ENCODE measurements around the gene AMHR2. TPM values are rescaled to one million over a fixed set of nuclear protein-coding genes. Genes with fewer than 3 reads are reported as not detected.

The AMHR2 gene
- total RNA-seq, 1 experiment from 2014 or later, result not detected

- H3T11ph ChIP-seq (ENCODE audit: low read length), result no peak overlapping the region
- peaks cover 23 to 35% of the 10 kb centered on the region in 2 experiments for H3K4me1 Mint-ChIP-seq
- no peaks in the 10 kb centered on the region for H3K27me3 ChIP-seq (ENCODE audit: insufficient read depth, low read length)
- peaks cover 3% of the 10 kb centered on the region for H3K4me1 ChIP-seq (ENCODE audit: insufficient read depth, low read length)
- no peak overlapping the region for H2AFZ ChIP-seq (ENCODE audit: low read length)
- H2AK5ac ChIP-seq (ENCODE audit: insufficient read length, low read length), result no peak overlapping the region
- H3K9ac ChIP-seq (ENCODE audit: extremely low read depth, insufficient read length, low read length), result peak overlapping the region; percentile 70
- H3K9me3 Mint-ChIP-seq, result peaks cover 0 to 5% of the 10 kb centered on the region in 2 experiments; a peak in 2 of 5 replicates
- H2BK5ac ChIP-seq (ENCODE audit: insufficient read length, low read length), result no peak overlapping the region
- peaks cover 12% of the 10 kb centered on the region for H3K79me1 ChIP-seq (ENCODE audit: insufficient read depth, low read depth, low read length, poor library complexity, severe bottlenecking)
- H3K23me2 ChIP-seq (ENCODE audit: insufficient read length, low read depth, low read length, poor library complexity, severe bottlenecking), result peaks cover 3% of the 10 kb centered on the region
- peak overlapping the region; percentile 83 to 90 for H3K4me3 Mint-ChIP-seq
- peaks cover 27 to 41% (median 41%) of the 10 kb centered on the region in 3 experiments for H3K36me3 Mint-ChIP-seq (ENCODE audit: insufficient read depth in 1 of 3, low read depth in 3 of 3)
- H2BK20ac ChIP-seq (ENCODE audit: low read depth, low read length, poor library complexity, severe bottlenecking), result no peak overlapping the region
- H3K27me3 Mint-ChIP-seq (ENCODE audit: low read depth), result no peaks in the 10 kb centered on the region
- no peaks in the 10 kb centered on the region for H4K20me1 ChIP-seq (ENCODE audit: control insufficient read depth, insufficient read depth, insufficient read length)
- H2BK15ac ChIP-seq (ENCODE audit: low read depth, low read length), result no peak overlapping the region
- peaks cover 21% of the 10 kb centered on the region; the same call in 1 of the 2 replicates for H3K79me2 ChIP-seq (ENCODE audit: insufficient read depth, low read length)
- H3K18ac ChIP-seq (ENCODE audit: insufficient read length, low read depth, low read length), result no peak overlapping the region
- H3K9me3 ChIP-seq (ENCODE audit: control insufficient read depth, low read depth, low read length), result no peaks in the 10 kb centered on the region
- H3K4ac ChIP-seq (ENCODE audit: low read depth, low read length), result no peak overlapping the region
- H3K27ac ChIP-seq (ENCODE audit: insufficient read length, low read depth, low read length), result peak overlapping the region; percentile 0
- no peak overlapping the region for H2BK120ac ChIP-seq (ENCODE audit: low read depth, low read length, poor library complexity, severe bottlenecking)
- no CpG with 5 or more reads among the region's 21 CpGs for WGBS (ENCODE audit: extremely low coverage, insufficient read length, low lambda C conversion rate)
- H3K4me2 ChIP-seq (ENCODE audit: insufficient read depth, insufficient read length, low read length), result peak overlapping the region; percentile 41
- no peak overlapping the region for H4K8ac ChIP-seq (replicated peaks; ENCODE audit: insufficient read length, low read depth, low read length)
- no peak overlapping the region for H2BK12ac ChIP-seq (ENCODE audit: insufficient read length, low read depth, low read length)
- H3K23ac ChIP-seq (ENCODE audit: insufficient read length, low read depth, low read length), result no peak overlapping the region
- no peak overlapping the region for H3K14ac ChIP-seq (ENCODE audit: insufficient read depth, low read length)
- no peak overlapping the region for H4K5ac ChIP-seq (ENCODE audit: insufficient read length, low read depth, low read length)
- no peak overlapping the region for H3K56ac ChIP-seq (ENCODE audit: insufficient read length, low read depth, low read length)
- H4K91ac ChIP-seq (ENCODE audit: insufficient read length, low read depth, low read length), result no peak overlapping the region
- TF ChIP-seq CTCF (conservative IDR thresholded peaks at IDR 0.05), result no peak
- peak overlapping the region; percentile 99 for H3K27ac Mint-ChIP-seq
- DNase-seq, result peak; percentile 48
Observed at GRCh38 chr12:53380794-53381730, 42.6 kb upstream of the AMHR2 start.
